Omental fat pad (tissue), 4 donors: ENCODE measurements around the gene FOXK1. TPM values are rescaled to one million over a fixed set of nuclear protein-coding genes. Genes with fewer than 3 reads are reported as not detected.
"Not testable (repeated sequence)": the region's sequence is repeated elsewhere in the genome, so short reads cannot be mapped to it uniquely, and the experiment has no call there.

ENCODE experiments used
- ATAC-seq: fragments of 150-250 bp; one replicate; pipeline ENCODE4 v1.9.1; 2016; ENCODE audit warnings: mild to moderate bottlenecking, moderate library complexity; ENCODE audit not compliant: low FRiP score
- DNase-seq: peaks from one replicate; pipeline ENCODE4 v3.0.0-alpha.2; 2019; ENCODE audit warnings: low spot score
- CTCF ChIP-seq, 3 donors: fragments of 450-650 bp; IDR thresholded peaks; one replicate each; pipeline ENCODE4 v1.5.1; 2016 to 2017; ENCODE audit warnings: antibody characterized with exemption in 3 of 3, mild to moderate bottlenecking in 3 of 3, moderate library complexity in 2 of 3
- total RNA-seq, 4 donors: library from RNA; depleted of rRNA; stranded (reverse); fragments of >200 nt; gene quantifications; one replicate each; pipeline ENCODE4 v1.1.0, GENCODE V29; 2016

Gene FOXK1
- total RNA-seq, 4 donors from 2014 or later = 10.8 to 35.0 (median 20.4) TPM

GRCh38 chr7:4642468-4643203 lies 39.5 kb upstream of the FOXK1 start:
- ATAC-seq (no peak), DNase-seq (no peak)
- TF ChIP-seq CTCF (IDR thresholded peaks at IDR 0.05) = no peak

- not testable (repeated sequence) for ATAC-seq, DNase-seq
These were observed 39.0 kb upstream of the FOXK1 start for GRCh38 chr7:4643204-4643471.

GRCh38 chr7:4645246-4645645 lies 36.8 kb upstream of the FOXK1 start:
- TF ChIP-seq CTCF (IDR thresholded peaks at IDR 0.05) = no peak
- DNase-seq (no peak), ATAC-seq (no peak)

- ATAC-seq (no peak), DNase-seq (no peak)
- no peak for TF ChIP-seq CTCF (IDR thresholded peaks at IDR 0.05)
These were observed 34.0 kb upstream of the FOXK1 start for GRCh38 chr7:4648111-4648510.

GRCh38 chr7:4650433-4651047 lies 31.6 kb upstream of the FOXK1 start:
- DNase-seq = no peak
- no peak for TF ChIP-seq CTCF (IDR thresholded peaks at IDR 0.05)
- no peak for ATAC-seq

GRCh38 chr7:4653771-4654170 lies 28.3 kb upstream of the FOXK1 start:
- DNase-seq (no peak), ATAC-seq (no peak)
- TF ChIP-seq CTCF (IDR thresholded peaks at IDR 0.05) = no peak

- DNase-seq = no peak
- ATAC-seq = no peak
- TF ChIP-seq CTCF (IDR thresholded peaks at IDR 0.05) = no peak
These were observed 26.8 kb upstream of the FOXK1 start for GRCh38 chr7:4655311-4655710.
